Esophagus squamous epithelium (tissue), 4 donors: ENCODE results near the gene MORN5.

Experiments used
- POLR2A ChIP-seq, 4 donors: fragments of 450-650 bp; IDR thresholded peaks; one replicate each; pipeline ENCODE4 v1.6.1; 2017; ENCODE audit warnings: antibody characterized with exemption in 4 of 4, mild to moderate bottlenecking in 4 of 4, moderate library complexity in 3 of 4
- TF ChIP-seq, protein P1 (sequence below), 6 experiments: fragments of 450-650 bp in 4 of 6; fragments of 200-600 bp in 2 of 6; sonication (generic) in 2 of 6; IDR thresholded peaks; one replicate each; pipeline ENCODE4 v1.5.1; 2016 to 2019; ENCODE audit warnings: antibody characterized with exemption in 6 of 6, mild to moderate bottlenecking in 4 of 6, moderate library complexity in 4 of 6

DNA sequence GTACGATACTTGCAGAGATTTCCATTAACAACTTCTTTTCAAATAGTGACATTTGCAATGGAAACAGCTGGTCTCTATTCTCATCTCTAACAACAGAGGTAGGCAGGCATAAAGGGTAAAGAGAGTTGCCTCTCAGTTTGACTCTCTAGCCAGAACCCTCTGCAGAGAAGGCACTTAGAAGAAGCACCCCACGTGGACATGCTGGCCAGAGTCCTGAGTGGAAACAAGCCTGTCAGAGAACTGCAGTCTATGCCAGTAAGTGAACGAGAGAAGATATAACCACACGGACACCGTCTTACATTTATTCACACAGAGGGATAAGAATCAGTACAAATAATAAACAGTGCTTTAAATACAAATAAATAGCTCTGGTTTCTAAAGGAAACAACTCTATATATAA lies 80.0 kb downstream of the MORN5 start:
- TF ChIP-seq, protein P1, sequence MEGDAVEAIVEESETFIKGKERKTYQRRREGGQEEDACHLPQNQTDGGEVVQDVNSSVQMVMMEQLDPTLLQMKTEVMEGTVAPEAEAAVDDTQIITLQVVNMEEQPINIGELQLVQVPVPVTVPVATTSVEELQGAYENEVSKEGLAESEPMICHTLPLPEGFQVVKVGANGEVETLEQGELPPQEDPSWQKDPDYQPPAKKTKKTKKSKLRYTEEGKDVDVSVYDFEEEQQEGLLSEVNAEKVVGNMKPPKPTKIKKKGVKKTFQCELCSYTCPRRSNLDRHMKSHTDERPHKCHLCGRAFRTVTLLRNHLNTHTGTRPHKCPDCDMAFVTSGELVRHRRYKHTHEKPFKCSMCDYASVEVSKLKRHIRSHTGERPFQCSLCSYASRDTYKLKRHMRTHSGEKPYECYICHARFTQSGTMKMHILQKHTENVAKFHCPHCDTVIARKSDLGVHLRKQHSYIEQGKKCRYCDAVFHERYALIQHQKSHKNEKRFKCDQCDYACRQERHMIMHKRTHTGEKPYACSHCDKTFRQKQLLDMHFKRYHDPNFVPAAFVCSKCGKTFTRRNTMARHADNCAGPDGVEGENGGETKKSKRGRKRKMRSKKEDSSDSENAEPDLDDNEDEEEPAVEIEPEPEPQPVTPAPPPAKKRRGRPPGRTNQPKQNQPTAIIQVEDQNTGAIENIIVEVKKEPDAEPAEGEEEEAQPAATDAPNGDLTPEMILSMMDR (IDR thresholded peaks at IDR 0.05) = no peak
- TF ChIP-seq POLR2A (IDR thresholded peaks at IDR 0.05) = no peak
